Measurements from ENCODE around the gene HIP1. TPM values are rescaled to one million over a fixed set of nuclear protein-coding genes. Genes with fewer than 3 reads are reported as not detected.

Gene HIP1
- polyA plus RNA-seq, 2 of the 4 experiments (the other 2 are of a cell fraction) = 17.3 to 33.4 TPM

GRCh38 chr7:75721426-75721825 is 17.3 kb downstream of the HIP1 start:
- POLR2A ChIA-PET = no interaction called here
- peaks cover 17% of the 10 kb centered on the region for H3K4me1 ChIP-seq
- H3K4me2 ChIP-seq = no peak overlapping the region
- no peaks in the 10 kb centered on the region for H3K9me3 ChIP-seq
- DNase-seq (ENCODE audit: low read depth in 1 of 2, low spot score in 1 of 2) = no peak
- no peak for FAIRE-seq
- no peak overlapping the region for H3K4me3 ChIP-seq
- TF ChIP-seq ATOH8 (CRISPR knock-in tag; IDR thresholded peaks at IDR 0.05; ENCODE audit: low read depth) (no peak), RFX5 (IDR thresholded peaks at IDR 0.05) (no peak), CEBPB (IDR thresholded peaks at IDR 0.05) (peak in 1 of 2 experiments; percentile 39; a peak in 1 of 4 replicates)
- H3K27ac ChIP-seq = peak overlapping the region in 1 of 2 experiments; percentile 30; a peak in 1 of 6 replicates
- no peak for ATAC-seq
- CTCF ChIA-PET = interaction anchor here (1.7 kb wide), 2 partner anchors 9 to 41 kb away, joined by 4 to 7 read pairs; no protein-coding TSS in a partner anchor
- WGBS (ENCODE audit: missing lambda C conversion rate) = 87% methylated on average over 2 of the region's 2 CpGs

- ChIA-PET CTCF (interaction anchor here (1.0 kb wide), 1 partner anchor 15 kb away, joined by 6 read pairs; no protein-coding TSS in a partner anchor), POLR2A (no interaction called here)
- H3K4me2 ChIP-seq = no peak overlapping the region
- H3K9me3 ChIP-seq = no peaks in the 10 kb centered on the region
- no peak for FAIRE-seq
- no peak for DNase-seq (ENCODE audit: low read depth in 1 of 2, low spot score in 1 of 2)
- 97% methylated on average over 5 of the region's 5 CpGs for WGBS (ENCODE audit: missing lambda C conversion rate)
- H3K4me1 ChIP-seq = peaks cover 17% of the 10 kb centered on the region
- no peak overlapping the region for H3K27ac ChIP-seq
- TF ChIP-seq USF2 (IDR thresholded peaks at IDR 0.05) = no peak
- no peak for TF ChIP-seq HOXA7 (CRISPR knock-in tag; IDR thresholded peaks at IDR 0.05)
- no peak for TF ChIP-seq CBX2 (IDR thresholded peaks at IDR 0.05; ENCODE audit: borderline replicate concordance, low read depth)
- TF ChIP-seq JUN (IDR thresholded peaks at IDR 0.05) = no peak
- no peak for TF ChIP-seq FOSB (CRISPR knock-in tag; IDR thresholded peaks at IDR 0.05)
- no peak for TF ChIP-seq ZFP36 (IDR thresholded peaks at IDR 0.05; ENCODE audit: borderline replicate concordance, partially characterized antibody)
- TF ChIP-seq HES2 (IDR thresholded peaks at IDR 0.05) = no peak
- TF ChIP-seq FOSL2 (IDR thresholded peaks at IDR 0.05) = no peak
- no peak for TF ChIP-seq FOSL2 (CRISPR knock-in tag; IDR thresholded peaks at IDR 0.05)
- no peak for TF ChIP-seq RFX5 (IDR thresholded peaks at IDR 0.05)
- TF ChIP-seq RNF2 (IDR thresholded peaks at IDR 0.05; ENCODE audit: borderline replicate concordance, low read depth) = no peak
- TF ChIP-seq POLR2A (IDR thresholded peaks at IDR 0.05; ENCODE audit: low read length) = no peak
- no peak for TF ChIP-seq ZSCAN20 (CRISPR knock-in tag; IDR thresholded peaks at IDR 0.05)
- TF ChIP-seq, protein P1, sequence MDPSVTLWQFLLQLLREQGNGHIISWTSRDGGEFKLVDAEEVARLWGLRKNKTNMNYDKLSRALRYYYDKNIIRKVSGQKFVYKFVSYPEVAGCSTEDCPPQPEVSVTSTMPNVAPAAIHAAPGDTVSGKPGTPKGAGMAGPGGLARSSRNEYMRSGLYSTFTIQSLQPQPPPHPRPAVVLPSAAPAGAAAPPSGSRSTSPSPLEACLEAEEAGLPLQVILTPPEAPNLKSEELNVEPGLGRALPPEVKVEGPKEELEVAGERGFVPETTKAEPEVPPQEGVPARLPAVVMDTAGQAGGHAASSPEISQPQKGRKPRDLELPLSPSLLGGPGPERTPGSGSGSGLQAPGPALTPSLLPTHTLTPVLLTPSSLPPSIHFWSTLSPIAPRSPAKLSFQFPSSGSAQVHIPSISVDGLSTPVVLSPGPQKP (IDR thresholded peaks at IDR 0.05; ENCODE audit: low read depth, low read length) = no peak
- TF ChIP-seq, protein P2, sequence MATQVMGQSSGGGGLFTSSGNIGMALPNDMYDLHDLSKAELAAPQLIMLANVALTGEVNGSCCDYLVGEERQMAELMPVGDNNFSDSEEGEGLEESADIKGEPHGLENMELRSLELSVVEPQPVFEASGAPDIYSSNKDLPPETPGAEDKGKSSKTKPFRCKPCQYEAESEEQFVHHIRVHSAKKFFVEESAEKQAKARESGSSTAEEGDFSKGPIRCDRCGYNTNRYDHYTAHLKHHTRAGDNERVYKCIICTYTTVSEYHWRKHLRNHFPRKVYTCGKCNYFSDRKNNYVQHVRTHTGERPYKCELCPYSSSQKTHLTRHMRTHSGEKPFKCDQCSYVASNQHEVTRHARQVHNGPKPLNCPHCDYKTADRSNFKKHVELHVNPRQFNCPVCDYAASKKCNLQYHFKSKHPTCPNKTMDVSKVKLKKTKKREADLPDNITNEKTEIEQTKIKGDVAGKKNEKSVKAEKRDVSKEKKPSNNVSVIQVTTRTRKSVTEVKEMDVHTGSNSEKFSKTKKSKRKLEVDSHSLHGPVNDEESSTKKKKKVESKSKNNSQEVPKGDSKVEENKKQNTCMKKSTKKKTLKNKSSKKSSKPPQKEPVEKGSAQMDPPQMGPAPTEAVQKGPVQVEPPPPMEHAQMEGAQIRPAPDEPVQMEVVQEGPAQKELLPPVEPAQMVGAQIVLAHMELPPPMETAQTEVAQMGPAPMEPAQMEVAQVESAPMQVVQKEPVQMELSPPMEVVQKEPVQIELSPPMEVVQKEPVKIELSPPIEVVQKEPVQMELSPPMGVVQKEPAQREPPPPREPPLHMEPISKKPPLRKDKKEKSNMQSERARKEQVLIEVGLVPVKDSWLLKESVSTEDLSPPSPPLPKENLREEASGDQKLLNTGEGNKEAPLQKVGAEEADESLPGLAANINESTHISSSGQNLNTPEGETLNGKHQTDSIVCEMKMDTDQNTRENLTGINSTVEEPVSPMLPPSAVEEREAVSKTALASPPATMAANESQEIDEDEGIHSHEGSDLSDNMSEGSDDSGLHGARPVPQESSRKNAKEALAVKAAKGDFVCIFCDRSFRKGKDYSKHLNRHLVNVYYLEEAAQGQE (IDR thresholded peaks at IDR 0.05) = no peak
- TF ChIP-seq MAFK (IDR thresholded peaks at IDR 0.05; ENCODE audit: partially characterized antibody) = no peak
- TF ChIP-seq ESRRA (IDR thresholded peaks at IDR 0.05; ENCODE audit: borderline replicate concordance, low read length) = no peak
- TF ChIP-seq FOXS1 (CRISPR knock-in tag; IDR thresholded peaks at IDR 0.05) = no peak
- TF ChIP-seq POLR2AphosphoS2 (conservative IDR thresholded peaks at IDR 0.05; ENCODE audit: low read length) = no peak
- TF ChIP-seq NFE2L2 (conservative IDR thresholded peaks at IDR 0.05; ENCODE audit: low read length) = no peak
- ATAC-seq = no peak
- H3K4me3 ChIP-seq = no peak overlapping the region
Observed at GRCh38 chr7:75719626-75720025, 19.1 kb downstream of the HIP1 start.
